GM12891 (cell line): ENCODE results near the gene RASAL1.

Source experiments
- PAX5 ChIP-seq: IDR thresholded peaks from 2 replicates; pipeline ENCODE4 v1.6.1; 2011; ENCODE audit warnings: low read length, moderate library complexity, mild to moderate bottlenecking; ENCODE audit not compliant: insufficient read depth, severe bottlenecking
- POLR2A ChIP-seq: IDR thresholded peaks from 2 replicates; pipeline ENCODE4 v1.6.1; 2011; ENCODE audit warnings: low read depth, low read length, control low read depth
- POLR2AphosphoS5 ChIP-seq: IDR thresholded peaks from 2 replicates; pipeline ENCODE4 v1.6.1; 2011; ENCODE audit warnings: low read depth, low read length, control low read depth
- POU2F2 ChIP-seq: IDR thresholded peaks from 2 replicates; pipeline ENCODE4 v1.6.1; 2011; ENCODE audit warnings: low read depth, mild to moderate bottlenecking, control low read depth, low read length, moderate library complexity
- TAF1 ChIP-seq: IDR thresholded peaks from 2 replicates; pipeline ENCODE4 v1.6.1; 2011; ENCODE audit warnings: low read depth, low read length, control low read depth

DNA sequence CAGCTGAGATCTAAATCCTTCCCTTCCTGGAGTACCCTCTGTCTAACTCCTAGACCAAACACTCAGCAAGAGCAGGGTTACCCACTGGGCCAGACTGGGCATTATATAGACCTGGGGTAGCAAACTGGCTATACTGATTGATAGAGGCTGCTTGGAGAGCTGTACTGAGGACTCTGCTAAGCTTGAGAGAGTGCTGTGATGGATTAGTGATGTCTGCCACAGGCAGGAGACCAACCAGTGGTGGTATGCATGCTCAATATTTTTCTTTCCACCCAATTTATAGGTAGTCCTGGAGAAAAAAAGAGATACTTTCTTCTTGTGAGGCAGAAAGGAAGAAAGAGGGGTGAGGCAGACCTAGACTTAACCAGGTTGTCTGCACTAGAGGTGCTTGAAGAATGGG is 45.7 kb downstream of the RASAL1 start:
- no peak for TF ChIP-seq POLR2AphosphoS5
- TF ChIP-seq POLR2A = no peak
- no peak for TF ChIP-seq PAX5
- TF ChIP-seq POU2F2 = no peak
- TF ChIP-seq TAF1 = no peak
